Effector memory CD4-positive, alpha-beta T cell (primary cell): ENCODE measurements around the gene TP53BP1.
A peak's percentile ranks its signal among the peaks of the same experiment; 100 is the strongest.
"Not testable (repeated sequence)": the region's sequence is repeated elsewhere in the genome, so short reads cannot be mapped to it uniquely, and the experiment has no call there.

Experiments used
- DNase-seq, 3 donors: peaks; one replicate each; pipeline ENCODE4 v3.0.0-alpha.2; 2020
- H3K27ac ChIP-seq: 2 replicates; pipeline ENCODE4 v1.7.0; 2013; ENCODE audit warnings: mild to moderate bottlenecking, low read length, moderate library complexity; ENCODE audit not compliant: insufficient read depth, poor library complexity, severe bottlenecking
- H3K27me3 ChIP-seq: replicated peaks from 2 replicates; pipeline ENCODE4 v1.7.0; 2013; ENCODE audit warnings: mild to moderate bottlenecking, low read length; ENCODE audit not compliant: insufficient read depth, control insufficient read depth, poor library complexity, severe bottlenecking
- H3K36me3 ChIP-seq: 2 replicates; pipeline ENCODE4 v1.7.0; 2013; ENCODE audit warnings: mild to moderate bottlenecking, low read length, moderate library complexity; ENCODE audit not compliant: control insufficient read depth, insufficient read depth
- H3K4me1 ChIP-seq: 2 replicates; pipeline ENCODE4 v1.7.0; 2013; ENCODE audit warnings: low read length, mild to moderate bottlenecking; ENCODE audit not compliant: control insufficient read depth, insufficient read depth, poor library complexity, severe bottlenecking
- H3K4me3 ChIP-seq: 2 replicates; pipeline ENCODE4 v1.7.0; 2013; ENCODE audit warnings: low read length, low read depth, mild to moderate bottlenecking; ENCODE audit not compliant: insufficient read depth, poor library complexity, severe bottlenecking
- H3K9me3 ChIP-seq: 2 replicates; pipeline ENCODE4 v1.7.0; 2013; ENCODE audit warnings: mild to moderate bottlenecking, low read length, moderate library complexity; ENCODE audit not compliant: control insufficient read depth

The TP53BP1 gene

DNA sequence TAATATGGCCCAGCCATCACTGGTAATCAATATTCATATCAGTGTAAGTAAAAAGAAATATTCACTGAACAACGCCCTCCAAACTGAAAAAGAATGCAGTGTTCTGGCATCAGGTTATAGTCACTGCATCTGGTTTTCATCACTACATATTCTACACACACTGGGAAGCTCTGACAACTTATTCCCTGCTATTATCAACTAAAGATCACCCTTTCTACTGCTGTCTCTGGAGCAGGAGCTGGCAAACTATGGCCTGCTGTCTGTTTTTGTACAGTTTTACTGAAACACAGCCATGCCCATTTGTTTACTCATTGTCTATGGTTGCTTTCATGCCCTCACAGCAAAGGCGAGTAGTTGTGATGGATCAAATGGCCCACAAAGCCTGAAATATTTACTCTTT lies 86.8 kb downstream of the TP53BP1 start:
- DNase-seq: no peak
- Histone ChIP-seq H3K36me3 (peaks cover 62% of the 10 kb centered on the region), H3K4me3 (no peak overlapping the region)

DNA sequence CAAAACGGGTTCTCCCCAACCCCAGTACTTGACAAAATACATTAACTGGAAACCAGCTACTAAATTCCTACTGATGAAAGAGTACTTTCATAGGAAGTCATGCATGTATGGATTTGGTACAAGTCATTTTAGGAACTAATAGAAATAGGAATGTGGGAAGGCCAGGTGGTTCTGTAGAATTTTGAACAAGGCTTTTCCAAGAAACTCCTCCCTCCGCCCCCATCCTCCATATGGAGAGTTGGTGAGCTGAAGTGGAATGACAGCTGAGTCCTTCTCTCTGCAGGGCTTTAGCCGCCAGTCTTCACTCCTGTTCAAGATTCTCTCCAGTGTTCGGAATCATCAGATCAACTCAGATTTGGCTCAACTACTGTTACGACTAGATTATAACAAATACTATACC lies 88.8 kb downstream of the TP53BP1 start:
- peaks cover 65% of the 10 kb centered on the region for H3K36me3 ChIP-seq
- no peaks in the 10 kb centered on the region for H3K9me3 ChIP-seq

More for the DNA sequence above, 86.8 kb downstream of the TP53BP1 start:
- H3K27ac ChIP-seq: no peak overlapping the region
- no peaks in the 10 kb centered on the region for H3K4me1 ChIP-seq
- H3K27me3 ChIP-seq: no peaks in the 10 kb centered on the region
- H3K9me3 ChIP-seq: no peaks in the 10 kb centered on the region

GRCh38 chr15:43403616-43404015 lies 89.3 kb downstream of the TP53BP1 start:
- Histone ChIP-seq H3K4me1 (no peaks in the 10 kb centered on the region), H3K9me3 (no peaks in the 10 kb centered on the region), H3K27ac (no peak overlapping the region), H3K27me3 (no peaks in the 10 kb centered on the region), H3K36me3 (peaks cover 62% of the 10 kb centered on the region), H3K4me3 (no peak overlapping the region)
- no peak for DNase-seq

More for the DNA sequence above, 88.8 kb downstream of the TP53BP1 start:
- H3K27me3 ChIP-seq: no peaks in the 10 kb centered on the region
- H3K4me3 ChIP-seq: no peak overlapping the region
- H3K4me1 ChIP-seq: no peaks in the 10 kb centered on the region
- no peak for DNase-seq
- no peak overlapping the region for H3K27ac ChIP-seq

DNA sequence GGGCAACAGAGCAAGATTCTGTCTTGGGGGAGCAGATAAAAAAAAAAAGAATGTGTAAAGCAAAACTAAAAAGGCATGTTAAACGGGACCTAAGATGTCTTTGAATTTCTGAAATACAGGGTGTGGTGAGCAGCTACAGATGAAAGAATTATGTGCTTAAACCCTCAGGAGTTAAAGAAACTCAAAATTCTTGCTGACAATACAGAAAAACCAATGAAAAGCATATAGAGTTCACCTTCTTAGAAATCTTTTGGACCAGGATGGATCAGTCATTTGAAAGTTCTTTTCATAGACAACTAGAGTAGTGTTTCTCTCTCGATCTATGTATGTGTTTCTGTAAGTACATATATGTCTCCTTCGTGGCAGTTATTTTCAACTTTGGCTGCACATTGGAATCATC lies 90.7 kb downstream of the TP53BP1 start:
- H3K4me3 ChIP-seq: no peak overlapping the region
- no peak for DNase-seq
- H3K4me1 ChIP-seq: no peaks in the 10 kb centered on the region
- no peak overlapping the region for H3K27ac ChIP-seq
- H3K9me3 ChIP-seq: no peaks in the 10 kb centered on the region
- H3K27me3 ChIP-seq: no peaks in the 10 kb centered on the region
- peaks cover 62% of the 10 kb centered on the region for H3K36me3 ChIP-seq

- not testable (repeated sequence) for H3K4me3 ChIP-seq
- H3K36me3 ChIP-seq: peaks cover 33% of the 10 kb centered on the region
These were observed 99.4 kb downstream of the TP53BP1 start for GRCh38 chr15:43393592-43393991.

DNA sequence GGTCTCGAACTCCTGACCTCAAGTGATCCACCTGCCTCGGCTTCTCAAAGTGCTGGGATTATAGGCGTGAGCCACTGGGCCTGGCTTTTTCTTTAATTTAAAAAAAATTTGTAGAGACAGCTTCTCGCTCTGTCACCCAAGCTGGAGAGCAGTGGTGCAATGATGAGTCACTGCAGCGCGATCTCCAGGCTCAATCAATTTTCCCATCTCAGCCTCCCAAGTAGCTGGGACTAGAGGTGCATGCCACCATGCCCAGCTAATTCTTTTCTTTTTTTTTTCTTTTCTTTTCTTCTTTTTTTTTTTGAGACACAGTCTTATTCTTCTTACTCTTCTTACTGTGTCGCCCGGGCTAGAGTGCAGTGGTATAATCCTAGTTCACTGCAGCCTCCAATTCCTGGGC lies 102.2 kb downstream of the TP53BP1 start:
- Histone ChIP-seq H3K27me3 (no peaks in the 10 kb centered on the region), H3K9me3 (no peaks in the 10 kb centered on the region), H3K4me3 (no peak overlapping the region), H3K4me1 (no peaks in the 10 kb centered on the region), H3K27ac (no peak overlapping the region), H3K36me3 (peaks cover 27% of the 10 kb centered on the region)
- DNase-seq: no peak

More at GRCh38 chr15:43393592-43393991, 99.4 kb downstream of the TP53BP1 start:
- not testable (repeated sequence) for H3K4me1 ChIP-seq, H3K27me3 ChIP-seq, DNase-seq, H3K27ac ChIP-seq, H3K9me3 ChIP-seq

GRCh38 chr15:43383070-43383469 lies 109.9 kb downstream of the TP53BP1 start:
- Histone ChIP-seq H3K4me3 (no peak overlapping the region), H3K9me3 (no peaks in the 10 kb centered on the region), H3K27ac (no peak overlapping the region), H3K27me3 (no peaks in the 10 kb centered on the region), H3K36me3 (peaks cover 52% of the 10 kb centered on the region), H3K4me1 (no peaks in the 10 kb centered on the region)
- no peak for DNase-seq

- Histone ChIP-seq H3K27me3 (no peaks in the 10 kb centered on the region), H3K27ac (no peak overlapping the region), H3K36me3 (peaks cover 54% of the 10 kb centered on the region), H3K9me3 (no peaks in the 10 kb centered on the region), H3K4me3 (no peak overlapping the region), H3K4me1 (no peaks in the 10 kb centered on the region)
- no peak for DNase-seq
These were observed 110.6 kb downstream of the TP53BP1 start for GRCh38 chr15:43382310-43382709.

DNA sequence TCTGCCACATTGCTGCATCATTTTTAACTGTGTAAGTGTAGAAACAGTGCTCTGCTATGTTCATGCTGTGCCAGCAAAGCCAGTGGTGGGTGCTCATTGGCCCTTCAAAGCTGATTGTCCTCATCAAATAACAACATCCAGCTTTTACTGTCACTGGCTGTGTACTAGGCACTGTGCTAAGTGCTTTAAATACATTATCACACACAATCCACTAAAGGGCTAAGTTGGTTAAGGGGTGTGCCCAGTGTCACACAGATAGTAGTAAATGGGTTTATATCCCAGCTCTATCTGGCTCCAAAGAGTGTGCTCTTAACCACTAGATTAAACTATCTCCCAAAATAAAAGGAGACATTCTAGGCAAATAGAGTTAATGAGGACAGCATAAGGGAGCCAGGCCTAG lies 114.4 kb downstream of the TP53BP1 start:
- peaks cover 35% of the 10 kb centered on the region for H3K36me3 ChIP-seq

DNA sequence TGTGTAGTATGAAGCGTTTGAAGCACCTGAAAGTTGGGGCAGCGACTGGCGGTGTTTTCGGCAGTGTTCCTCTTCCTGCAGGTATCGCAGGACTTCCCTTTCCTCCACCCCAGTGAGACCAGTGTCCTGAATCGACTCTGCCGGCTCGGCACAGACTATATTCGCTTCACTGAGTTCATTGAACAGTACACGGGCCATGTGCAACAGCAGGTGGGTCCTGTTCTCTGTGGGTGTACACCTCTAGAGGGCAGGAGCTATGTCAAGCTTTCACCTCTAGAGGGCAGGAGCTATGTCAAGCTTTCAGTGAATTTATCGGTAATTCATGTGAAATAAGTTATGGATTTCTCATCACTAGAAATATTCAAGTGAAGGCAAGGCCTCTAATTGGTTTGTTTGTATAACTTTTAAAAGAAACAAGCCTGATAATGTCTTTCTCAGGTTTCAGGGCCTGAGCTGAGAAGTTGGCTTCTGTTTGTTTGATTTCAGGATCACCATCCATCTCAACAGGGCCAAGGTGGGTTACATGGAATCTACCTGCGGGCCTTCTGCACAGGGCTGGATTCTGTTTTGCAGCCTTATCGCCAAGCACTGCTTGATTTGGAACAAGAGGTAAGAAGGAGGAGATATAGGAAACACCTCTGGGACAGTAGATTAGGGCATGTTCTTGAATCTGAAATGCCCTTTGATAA lies 116.8 kb downstream of the TP53BP1 start:
- DNase-seq: peak in 1 of 3 donors; percentile 7
- Histone ChIP-seq H3K36me3 (peaks cover 21% of the 10 kb centered on the region), H3K27me3 (no peaks in the 10 kb centered on the region)

More for the DNA sequence above, 114.4 kb downstream of the TP53BP1 start:
- Histone ChIP-seq H3K27ac (no peak overlapping the region), H3K9me3 (no peaks in the 10 kb centered on the region), H3K4me1 (no peaks in the 10 kb centered on the region), H3K27me3 (no peaks in the 10 kb centered on the region), H3K4me3 (no peak overlapping the region)
- no peak for DNase-seq

More for the DNA sequence above, 116.8 kb downstream of the TP53BP1 start:
- no peak overlapping the region for H3K4me3 ChIP-seq
- no peak overlapping the region for H3K27ac ChIP-seq
- H3K4me1 ChIP-seq: peaks cover 7% of the 10 kb centered on the region
- no peaks in the 10 kb centered on the region for H3K9me3 ChIP-seq
